BJ (cell line): ENCODE measurements around the gene LRIG2. TPM values are rescaled to one million over a fixed set of nuclear protein-coding genes. Genes with fewer than 3 reads are reported as not detected.

ENCODE experiments used
- CTCF ChIA-PET: fragments of 350-600 bp; formaldehyde crosslinking; extraction: SDS; loops from one replicate; lab custom pipeline; 2021; ENCODE audit warnings: antibody characterized with exemption, inconsistent platforms; lab: Yijun Ruan, JAX
- POLR2A ChIA-PET: fragments of 300-600 bp; sonication (Branson Sonifier 250); formaldehyde crosslinking; extraction: SDS; loops from one replicate; lab custom pipeline; 2021; ENCODE audit warnings: antibody characterized with exemption; lab: Charles Lee
- DNase-seq: peaks from one replicate; pipeline ENCODE4 v3.0.0-alpha.2; 2011; ENCODE audit warnings: low read depth
- H3K27me3 ChIP-seq: 2 replicates; pipeline ENCODE4 v1.6.0; 2011; ENCODE audit warnings: low read length; ENCODE audit not compliant: control insufficient read depth, insufficient read depth
- H3K36me3 ChIP-seq: 2 replicates; pipeline ENCODE4 v1.5.1; 2011; ENCODE audit warnings: low read length; ENCODE audit not compliant: control insufficient read depth, insufficient read depth
- H3K4me3 ChIP-seq: 2 replicates; pipeline ENCODE4 v1.5.1; 2011; ENCODE audit warnings: low read depth, mild to moderate bottlenecking, control low read depth, low read length
- polyA plus RNA-seq: library from polyadenylated mRNA; depleted of rRNA; stranded (reverse); fragments of >200 nt; gene quantifications from 2 replicates; pipeline ENCODE4 v1.2.3, GENCODE V29; 2011
- TF ChIP-seq, protein P1 (sequence below): IDR thresholded peaks from 2 replicates; pipeline ENCODE4 v1.5.1; 2011; ENCODE audit warnings: low read depth, mild to moderate bottlenecking, control low read depth, inconsistent platforms, low read length, moderate library complexity; ENCODE audit not compliant: insufficient read depth

The LRIG2 gene
- polyA plus RNA-seq, 1 experiment: 5.3 TPM

- POLR2A ChIA-PET: no interaction called here
Measured at GRCh38 chr1:113126207-113126606, 53.2 kb downstream of the LRIG2 start.

DNA sequence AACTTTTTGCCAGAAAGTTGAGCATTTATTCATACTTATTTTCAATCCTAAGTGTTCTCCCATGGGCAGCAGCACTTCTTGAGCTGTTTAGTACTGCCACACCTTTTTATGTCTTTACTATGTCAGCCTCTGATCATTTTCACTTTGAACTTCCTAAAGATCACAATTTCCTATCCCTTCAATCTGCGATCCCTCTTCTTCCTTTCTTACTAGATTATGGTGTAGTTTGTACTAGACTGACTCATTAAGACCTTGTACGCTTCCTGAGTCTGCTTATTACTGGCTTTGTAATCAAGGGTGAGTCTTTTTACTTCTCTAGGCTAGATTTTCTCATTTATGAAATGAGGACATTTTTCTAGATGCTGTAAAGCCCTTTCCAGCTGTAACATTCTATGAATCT is 55.1 kb downstream of the LRIG2 start:
- TF ChIP-seq, protein P1, sequence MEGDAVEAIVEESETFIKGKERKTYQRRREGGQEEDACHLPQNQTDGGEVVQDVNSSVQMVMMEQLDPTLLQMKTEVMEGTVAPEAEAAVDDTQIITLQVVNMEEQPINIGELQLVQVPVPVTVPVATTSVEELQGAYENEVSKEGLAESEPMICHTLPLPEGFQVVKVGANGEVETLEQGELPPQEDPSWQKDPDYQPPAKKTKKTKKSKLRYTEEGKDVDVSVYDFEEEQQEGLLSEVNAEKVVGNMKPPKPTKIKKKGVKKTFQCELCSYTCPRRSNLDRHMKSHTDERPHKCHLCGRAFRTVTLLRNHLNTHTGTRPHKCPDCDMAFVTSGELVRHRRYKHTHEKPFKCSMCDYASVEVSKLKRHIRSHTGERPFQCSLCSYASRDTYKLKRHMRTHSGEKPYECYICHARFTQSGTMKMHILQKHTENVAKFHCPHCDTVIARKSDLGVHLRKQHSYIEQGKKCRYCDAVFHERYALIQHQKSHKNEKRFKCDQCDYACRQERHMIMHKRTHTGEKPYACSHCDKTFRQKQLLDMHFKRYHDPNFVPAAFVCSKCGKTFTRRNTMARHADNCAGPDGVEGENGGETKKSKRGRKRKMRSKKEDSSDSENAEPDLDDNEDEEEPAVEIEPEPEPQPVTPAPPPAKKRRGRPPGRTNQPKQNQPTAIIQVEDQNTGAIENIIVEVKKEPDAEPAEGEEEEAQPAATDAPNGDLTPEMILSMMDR: no peak
- CTCF ChIA-PET: no interaction called here
- Histone ChIP-seq H3K27me3 (no peaks in the 10 kb centered on the region), H3K36me3 (peaks cover 9% of the 10 kb centered on the region), H3K4me3 (no peak overlapping the region)
- POLR2A ChIA-PET: no interaction called here
- DNase-seq: no peak

More at GRCh38 chr1:113126207-113126606, 53.2 kb downstream of the LRIG2 start:
- Histone ChIP-seq H3K27me3 (no peaks in the 10 kb centered on the region), H3K4me3 (no peak overlapping the region), H3K36me3 (peaks cover 11% of the 10 kb centered on the region)
- no peak for DNase-seq
- TF ChIP-seq, protein P1: no peak
- CTCF ChIA-PET: no interaction called here

- DNase-seq: no peak
- TF ChIP-seq, protein P1: no peak
- POLR2A ChIA-PET: no interaction called here
- no peaks in the 10 kb centered on the region for H3K27me3 ChIP-seq
- H3K36me3 ChIP-seq: peaks cover 6% of the 10 kb centered on the region
- CTCF ChIA-PET: interaction anchor here (1.8 to 2.2 kb wide), 2 partner anchors 12 to 57 kb away, joined by 5 read pairs; partner anchors contain the start of gene LRIG2
- no peak overlapping the region for H3K4me3 ChIP-seq
Measured at GRCh38 chr1:113129529-113130185, 56.7 kb downstream of the LRIG2 start.

- CTCF ChIA-PET: no interaction called here
- POLR2A ChIA-PET: no interaction called here
- Histone ChIP-seq H3K36me3 (peaks cover 2% of the 10 kb centered on the region; the same call in 1 of the 2 replicates), H3K27me3 (no peaks in the 10 kb centered on the region), H3K4me3 (no peak overlapping the region)
- TF ChIP-seq, protein P1: no peak
- DNase-seq: no peak
Measured at GRCh38 chr1:113133038-113133437, 60.0 kb downstream of the LRIG2 start.

GRCh38 chr1:113133759-113134158 is 60.8 kb downstream of the LRIG2 start:
- Histone ChIP-seq H3K4me3 (no peak overlapping the region), H3K27me3 (no peaks in the 10 kb centered on the region), H3K36me3 (peaks cover 2% of the 10 kb centered on the region; the same call in 1 of the 2 replicates)
- TF ChIP-seq, protein P1: no peak
- POLR2A ChIA-PET: no interaction called here
- DNase-seq: no peak
- CTCF ChIA-PET: no interaction called here
